AG04450 (cell line): ENCODE results near the gene TMEM253. TPM values are rescaled to one million over a fixed set of nuclear protein-coding genes. Genes with fewer than 3 reads are reported as not detected.

Experiments
- CTCF ChIA-PET: fragments of 300-600, 350-600 bp; formaldehyde crosslinking; extraction: SDS; loops from one replicate; lab custom pipeline; 2022; ENCODE audit warnings: antibody characterized with exemption, inconsistent platforms; lab: Charles Lee
- POLR2A ChIA-PET: fragments of 350-600 bp; formaldehyde crosslinking; extraction: SDS; loops from one replicate; lab custom pipeline; 2021; ENCODE audit warnings: antibody characterized with exemption, inconsistent platforms; lab: Yijun Ruan, JAX
- DNase-seq: peaks from one replicate; pipeline ENCODE4 v3.0.0-alpha.2; 2011; ENCODE audit warnings: low read depth, low spot score
- H3K27ac ChIP-seq: one replicate; pipeline ENCODE4 v1.5.1; 2012; ENCODE audit warnings: low read depth, low read length, control low read depth
- H3K27me3 ChIP-seq: one replicate; pipeline ENCODE4 v1.6.0; 2012; ENCODE audit warnings: low read length; ENCODE audit not compliant: control insufficient read depth, insufficient read depth
- H3K4me3 ChIP-seq: 2 replicates; pipeline ENCODE4 v1.5.1; 2011; ENCODE audit warnings: mild to moderate bottlenecking, low read depth, low read length, control low read depth
- H3K9me3 ChIP-seq: 2 replicates; pipeline ENCODE4 v1.5.1; 2012; ENCODE audit warnings: low read length; ENCODE audit not compliant: control insufficient read depth, insufficient read depth
- polyA plus RNA-seq: library from polyadenylated mRNA; depleted of rRNA; stranded (reverse); fragments of >200 nt; gene quantifications from 2 replicates; pipeline ENCODE4 v1.2.3, GENCODE V29; 2011
- TF ChIP-seq, protein P1 (sequence below): IDR thresholded peaks from 2 replicates; pipeline ENCODE4 v1.5.1; 2011; ENCODE audit warnings: low read depth, low read length, control low read depth, inconsistent platforms

The TMEM253 gene
- polyA plus RNA-seq, 1 experiment = 0.21 TPM

DNA sequence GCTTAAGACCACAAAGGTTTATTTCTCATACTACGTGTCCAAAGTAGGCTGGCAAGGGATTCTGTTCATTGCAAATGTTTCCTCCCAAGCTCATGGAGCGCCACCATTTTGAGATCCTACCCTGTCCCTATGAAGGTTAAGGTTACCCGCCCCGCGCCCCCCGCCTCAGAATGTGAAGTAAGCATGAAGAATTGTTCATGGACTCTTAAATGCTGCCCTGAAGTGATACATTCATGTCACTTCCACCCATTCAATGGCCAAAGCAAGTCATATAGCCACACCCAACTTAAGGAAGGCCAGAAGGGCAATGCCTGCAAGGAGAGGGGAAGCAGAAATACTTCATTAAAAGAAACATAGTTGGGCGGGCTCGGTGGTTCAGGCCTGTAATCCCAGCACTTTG lies 4.2 kb downstream of the TMEM253 start:
- Histone ChIP-seq H3K27ac (no peak overlapping the region), H3K27me3 (no peaks in the 10 kb centered on the region), H3K9me3 (no peaks in the 10 kb centered on the region; the same call in 1 of the 2 replicates), H3K4me3 (no peak overlapping the region)
- DNase-seq = no peak
- ChIA-PET CTCF (interaction anchor here (0.6 to 9.6 kb wide), 33 partner anchors 8 to 764 kb away, joined by 3 to 310 read pairs (median 7); partner anchors contain the start of genes ARHGEF40 and SLC39A2), POLR2A (interaction anchor here (0.6 to 2.7 kb wide), 7 partner anchors 9 to 651 kb away, joined by 3 to 24 read pairs (median 8); partner anchors contain the start of genes ARHGEF40 and OSGEP)
- TF ChIP-seq, protein P1, sequence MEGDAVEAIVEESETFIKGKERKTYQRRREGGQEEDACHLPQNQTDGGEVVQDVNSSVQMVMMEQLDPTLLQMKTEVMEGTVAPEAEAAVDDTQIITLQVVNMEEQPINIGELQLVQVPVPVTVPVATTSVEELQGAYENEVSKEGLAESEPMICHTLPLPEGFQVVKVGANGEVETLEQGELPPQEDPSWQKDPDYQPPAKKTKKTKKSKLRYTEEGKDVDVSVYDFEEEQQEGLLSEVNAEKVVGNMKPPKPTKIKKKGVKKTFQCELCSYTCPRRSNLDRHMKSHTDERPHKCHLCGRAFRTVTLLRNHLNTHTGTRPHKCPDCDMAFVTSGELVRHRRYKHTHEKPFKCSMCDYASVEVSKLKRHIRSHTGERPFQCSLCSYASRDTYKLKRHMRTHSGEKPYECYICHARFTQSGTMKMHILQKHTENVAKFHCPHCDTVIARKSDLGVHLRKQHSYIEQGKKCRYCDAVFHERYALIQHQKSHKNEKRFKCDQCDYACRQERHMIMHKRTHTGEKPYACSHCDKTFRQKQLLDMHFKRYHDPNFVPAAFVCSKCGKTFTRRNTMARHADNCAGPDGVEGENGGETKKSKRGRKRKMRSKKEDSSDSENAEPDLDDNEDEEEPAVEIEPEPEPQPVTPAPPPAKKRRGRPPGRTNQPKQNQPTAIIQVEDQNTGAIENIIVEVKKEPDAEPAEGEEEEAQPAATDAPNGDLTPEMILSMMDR = no peak

DNA sequence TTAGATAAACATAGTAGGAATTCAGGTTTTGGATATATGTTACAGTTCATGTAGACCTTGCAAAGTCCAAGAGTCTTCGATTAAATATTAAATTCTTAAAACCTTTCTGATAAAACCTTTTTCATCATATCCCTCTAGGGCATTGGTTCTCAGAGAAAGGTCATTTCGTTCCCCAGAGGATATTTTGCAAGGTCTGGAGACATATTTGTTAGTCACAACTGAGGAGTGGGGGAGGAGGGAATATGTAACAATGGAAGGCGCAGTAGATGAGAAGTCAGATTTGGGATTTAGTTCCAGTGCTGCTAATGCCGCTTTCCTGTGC lies 5.3 kb downstream of the TMEM253 start:
- no peak for DNase-seq
- Histone ChIP-seq H3K27ac (no peak overlapping the region), H3K27me3 (no peaks in the 10 kb centered on the region), H3K9me3 (no peaks in the 10 kb centered on the region; the same call in 1 of the 2 replicates), H3K4me3 (no peak overlapping the region)
- TF ChIP-seq, protein P1 = no peak
- ChIA-PET CTCF (interaction anchor here (0.9 to 9.6 kb wide), 10 partner anchors 9 to 135 kb away, joined by 3 to 310 read pairs (median 36); partner anchors contain the start of gene ARHGEF40), POLR2A (interaction anchor here (2.7 kb wide), 1 partner anchor 13 kb away, joined by 14 read pairs; no protein-coding TSS in a partner anchor)

DNA sequence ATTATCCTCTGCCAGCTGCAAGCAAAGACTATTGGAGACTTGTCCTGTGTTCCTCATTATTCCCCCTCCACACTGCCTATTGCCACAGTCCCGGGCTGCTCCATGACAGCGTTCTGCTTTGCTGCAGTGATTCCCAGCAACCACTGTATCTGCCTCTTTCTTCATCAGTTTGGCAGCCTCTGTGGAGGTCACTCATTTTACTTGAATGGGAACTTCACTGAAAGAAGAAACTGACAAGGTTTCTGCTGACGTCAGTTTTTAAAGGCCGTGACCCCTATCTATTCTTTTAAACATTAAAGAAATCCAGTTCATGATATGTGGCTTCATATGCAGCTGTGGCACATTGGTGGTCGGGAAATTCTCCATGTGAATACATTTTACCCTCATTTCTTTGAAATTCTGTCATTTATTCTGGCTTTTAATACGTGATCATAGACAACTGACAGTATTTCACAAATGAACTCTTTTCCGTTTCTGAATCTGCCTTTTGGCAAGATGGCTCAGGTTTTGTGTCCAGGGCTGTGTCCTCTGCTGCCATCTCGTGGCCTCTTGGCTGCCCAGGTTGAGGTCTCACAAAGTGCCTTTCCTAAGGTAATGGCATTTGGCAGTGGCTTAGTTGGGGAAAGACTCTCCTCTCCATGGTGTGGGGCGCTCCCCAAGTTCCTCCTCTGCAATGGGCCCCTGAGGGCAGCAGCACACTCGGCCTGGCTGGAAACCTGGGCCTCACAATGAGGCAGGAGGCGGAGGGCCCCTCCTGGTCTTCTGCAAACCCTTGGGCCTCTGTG lies 5.8 kb downstream of the TMEM253 start:
- ChIA-PET POLR2A (interaction anchor here (2.7 kb wide), 1 partner anchor 14 kb away, joined by 14 read pairs; no protein-coding TSS in a partner anchor), CTCF (interaction anchor here (0.6 to 9.6 kb wide), 10 partner anchors 10 to 765 kb away, joined by 3 to 310 read pairs (median 4); no protein-coding TSS in a partner anchor)
- TF ChIP-seq, protein P1 = peak; percentile 98
- H3K27me3 ChIP-seq = no peaks in the 10 kb centered on the region
- H3K9me3 ChIP-seq = no peaks in the 10 kb centered on the region; the same call in 1 of the 2 replicates
- no peak overlapping the region for H3K4me3 ChIP-seq
- DNase-seq = no peak
- no peak overlapping the region for H3K27ac ChIP-seq

DNA sequence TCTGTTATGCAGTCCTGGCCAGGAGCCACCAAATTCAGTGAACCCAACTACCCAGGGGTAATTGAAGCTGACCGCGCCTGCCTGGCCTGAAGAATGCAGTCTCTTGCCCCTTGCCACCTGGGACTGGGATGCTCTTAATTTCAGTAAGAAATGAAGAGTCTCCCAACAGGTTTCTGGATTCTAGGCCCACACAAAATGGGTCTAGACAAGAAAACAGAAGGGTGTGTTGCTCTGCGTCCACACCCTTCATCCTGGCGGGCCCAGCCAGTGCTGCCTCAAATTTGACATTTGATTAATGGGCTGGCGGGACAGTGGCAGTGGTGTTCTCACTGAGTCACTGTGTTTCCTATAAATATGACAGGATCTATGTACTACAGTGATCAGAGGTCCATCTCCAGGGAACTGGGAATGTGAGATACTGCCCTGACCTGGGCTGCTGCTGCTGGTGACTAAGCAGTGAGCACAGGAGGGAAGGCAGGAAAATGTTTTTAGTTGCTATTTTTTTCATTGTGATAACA lies 6.5 kb downstream of the TMEM253 start:
- H3K4me3 ChIP-seq = no peak overlapping the region
- H3K27ac ChIP-seq = no peak overlapping the region
- TF ChIP-seq, protein P1 = no peak
- no peaks in the 10 kb centered on the region; the same call in 1 of the 2 replicates for H3K9me3 ChIP-seq
- CTCF ChIA-PET = interaction anchor here (0.6 to 9.6 kb wide), 9 partner anchors 10 to 766 kb away, joined by 3 to 310 read pairs (median 4); no protein-coding TSS in a partner anchor
- H3K27me3 ChIP-seq = no peaks in the 10 kb centered on the region
- POLR2A ChIA-PET = no interaction called here
- DNase-seq = no peak
